Osteocyte (in vitro differentiated cells): ENCODE results near the gene TCF7L1. TPM values are rescaled to one million over a fixed set of nuclear protein-coding genes. Genes with fewer than 3 reads are reported as not detected.
A peak's percentile ranks its signal among the peaks of the same experiment; 100 is the strongest.

Experiments used
- DNase-seq: peaks from one replicate; pipeline ENCODE4 v3.0.0; 2021; ENCODE audit warnings: mixed read lengths; ENCODE audit not compliant: unreplicated experiment; ENCODE audit errors: extremely low spot score
- H3K27ac Mint-ChIP-seq: one replicate; pipeline ENCODE4 v1.8.0; 2021; ENCODE audit warnings: mild to moderate bottlenecking, mixed read lengths; ENCODE audit not compliant: unreplicated experiment
- H3K27me3 Mint-ChIP-seq: one replicate; pipeline ENCODE4 v1.8.0; 2021; ENCODE audit warnings: mixed read lengths; ENCODE audit not compliant: unreplicated experiment
- H3K36me3 Mint-ChIP-seq: one replicate; pipeline ENCODE4 v1.8.0; 2021; ENCODE audit warnings: mixed read lengths; ENCODE audit not compliant: unreplicated experiment
- H3K4me1 Mint-ChIP-seq: one replicate; pipeline ENCODE4 v1.8.0; 2021; ENCODE audit warnings: mixed read lengths; ENCODE audit not compliant: unreplicated experiment
- H3K4me3 Mint-ChIP-seq: one replicate; pipeline ENCODE4 v1.8.0; 2021; ENCODE audit warnings: mild to moderate bottlenecking, moderate library complexity, mixed read lengths; ENCODE audit not compliant: unreplicated experiment
- H3K9me3 Mint-ChIP-seq: one replicate; pipeline ENCODE4 v1.8.0; 2021; ENCODE audit warnings: mixed read lengths; ENCODE audit not compliant: unreplicated experiment
- CTCF ChIP-seq: fragments of 200-600 bp; sonication (generic); IDR thresholded peaks from 2 replicates; pipeline ENCODE4 v1.5.0; 2021; ENCODE audit warnings: antibody characterized with exemption, mild to moderate bottlenecking, moderate library complexity
- total RNA-seq: library from RNA; stranded (reverse); gene quantifications from 2 replicates; pipeline ENCODE4 v1.2.1, GENCODE V29; 2021

Gene TCF7L1
- total RNA-seq, 1 donor from 2014 or later = 31.8 TPM

GRCh38 chr2:85171916-85172315 is 38.7 kb downstream of the TCF7L1 start:
- H3K27ac Mint-ChIP-seq = no peak overlapping the region
- H3K27me3 Mint-ChIP-seq = no peaks in the 10 kb centered on the region
- peaks cover 28% of the 10 kb centered on the region for H3K4me1 Mint-ChIP-seq
- no peaks in the 10 kb centered on the region for H3K9me3 Mint-ChIP-seq
- no peak overlapping the region for H3K4me3 Mint-ChIP-seq
- H3K36me3 Mint-ChIP-seq = peaks cover 6% of the 10 kb centered on the region
- TF ChIP-seq CTCF = no peak
- no peak for DNase-seq

- Mint-ChIP-seq H3K36me3 (peaks cover 5% of the 10 kb centered on the region), H3K4me3 (no peak overlapping the region), H3K27me3 (no peaks in the 10 kb centered on the region), H3K9me3 (no peaks in the 10 kb centered on the region), H3K4me1 (peaks cover 38% of the 10 kb centered on the region), H3K27ac (no peak overlapping the region)
- DNase-seq = no peak
- TF ChIP-seq CTCF = no peak
Observed at GRCh38 chr2:85173909-85174308, 40.7 kb downstream of the TCF7L1 start.

- H3K4me1 Mint-ChIP-seq = peaks cover 48% of the 10 kb centered on the region
- no peak overlapping the region for H3K4me3 Mint-ChIP-seq
Observed at GRCh38 chr2:85174943-85175342, 41.8 kb downstream of the TCF7L1 start.

GRCh38 chr2:85175369-85176299 is 42.4 kb downstream of the TCF7L1 start:
- no peak for TF ChIP-seq CTCF
- no peak overlapping the region for H3K4me3 Mint-ChIP-seq

More at GRCh38 chr2:85174943-85175342, 41.8 kb downstream of the TCF7L1 start:
- no peak for DNase-seq
- Mint-ChIP-seq H3K36me3 (peaks cover 5% of the 10 kb centered on the region), H3K9me3 (no peaks in the 10 kb centered on the region), H3K27ac (peak overlapping the region; percentile 12), H3K27me3 (no peaks in the 10 kb centered on the region)
- no peak for TF ChIP-seq CTCF

GRCh38 chr2:85177031-85177824 is 44.0 kb downstream of the TCF7L1 start:
- Mint-ChIP-seq H3K9me3 (no peaks in the 10 kb centered on the region), H3K27ac (no peak overlapping the region), H3K27me3 (no peaks in the 10 kb centered on the region), H3K36me3 (peaks cover 2% of the 10 kb centered on the region), H3K4me3 (no peak overlapping the region), H3K4me1 (peaks cover 71% of the 10 kb centered on the region)
- DNase-seq = no peak
- TF ChIP-seq CTCF = no peak

More at GRCh38 chr2:85175369-85176299, 42.4 kb downstream of the TCF7L1 start:
- Mint-ChIP-seq H3K9me3 (no peaks in the 10 kb centered on the region), H3K27ac (peak overlapping the region; percentile 60), H3K36me3 (peaks cover 2% of the 10 kb centered on the region), H3K4me1 (peaks cover 55% of the 10 kb centered on the region), H3K27me3 (no peaks in the 10 kb centered on the region)
- DNase-seq = no peak
